ENCODE results near the gene PCSK5. TPM values are rescaled to one million over a fixed set of nuclear protein-coding genes. Genes with fewer than 3 reads are reported as not detected.
"Not testable (repeated sequence)": the region's sequence is repeated elsewhere in the genome, so short reads cannot be mapped to it uniquely, and the experiment has no call there.

Gene PCSK5
- total RNA-seq, 2 donors from 2014 or later, result 56.5 to 79.8 TPM

- ATAC-seq (no peak), DNase-seq (no peak)
- intact Hi-C loops (cut with DNase I, micrococcal nuclease), result no loop called here
Observed at GRCh38 chr9:75880618-75881017, 9.9 kb upstream of the PCSK5 start.

GRCh38 chr9:75881761-75882160 is 8.7 kb upstream of the PCSK5 start:
- intact Hi-C loops (cut with DNase I, micrococcal nuclease), result no loop called here
- DNase-seq (no peak), ATAC-seq (no peak)

GRCh38 chr9:75885652-75886051 is 4.8 kb upstream of the PCSK5 start:
- DNase-seq, result no peak
- no peak for ATAC-seq
- intact Hi-C loops (cut with DNase I, micrococcal nuclease), result no loop called here

GRCh38 chr9:75889577-75889976 is 896 bp upstream of the PCSK5 start:
- DNase-seq (peak; percentile 53 to 62), ATAC-seq (peak; percentile 32)
- intact Hi-C loops (cut with DNase I, micrococcal nuclease), result no loop called here

GRCh38 chr9:75889977-75890471 is 449 bp upstream of the PCSK5 start:
- DNase-seq (peak; percentile 46 to 57), ATAC-seq (peak; percentile 29)
- intact Hi-C loops (cut with DNase I, micrococcal nuclease), result no loop called here

GRCh38 chr9:75891277-75891741 is 836 bp downstream of the PCSK5 start:
- intact Hi-C loops (cut with DNase I, micrococcal nuclease), result no loop called here
- DNase-seq (peak; percentile 58 to 61), ATAC-seq (peak; percentile 28)

GRCh38 chr9:75891771-75892215 is 1.3 kb downstream of the PCSK5 start:
- DNase-seq (peak in 1 of 2 donors; percentile 35), ATAC-seq (no peak)
- intact Hi-C loops (cut with DNase I, micrococcal nuclease), result no loop called here

GRCh38 chr9:75892216-75892911 is 1.9 kb downstream of the PCSK5 start:
- intact Hi-C loops (cut with DNase I, micrococcal nuclease), result no loop called here
- ATAC-seq, result peak; percentile 51
- DNase-seq, result peak; percentile 58 to 65

GRCh38 chr9:75893106-75893505 is 2.6 kb downstream of the PCSK5 start:
- no peak for DNase-seq
- no peak for ATAC-seq
- intact Hi-C loops (cut with DNase I, micrococcal nuclease), result no loop called here

- intact Hi-C loops (cut with DNase I, micrococcal nuclease), result no loop called here
- DNase-seq (no peak), ATAC-seq (no peak)
Observed at GRCh38 chr9:75894566-75894965, 4.1 kb downstream of the PCSK5 start.

- ATAC-seq (no peak), DNase-seq (no peak)
- intact Hi-C loops (cut with DNase I, micrococcal nuclease), result no loop called here
Observed at GRCh38 chr9:75895112-75895511, 4.6 kb downstream of the PCSK5 start.

- intact Hi-C loops (cut with DNase I, micrococcal nuclease), result no loop called here
- ATAC-seq (no peak), DNase-seq (no peak)
Observed at GRCh38 chr9:75896193-75896592, 5.7 kb downstream of the PCSK5 start.

GRCh38 chr9:75900893-75901524 is 10.5 kb downstream of the PCSK5 start:
- ATAC-seq, result peak; percentile 83
- intact Hi-C loops (cut with DNase I, micrococcal nuclease), result loop anchor here in 1 of 2 donors (10.0 kb wide), 1 partner anchor 264 kb away; no protein-coding TSS in a partner anchor
- DNase-seq, result not testable (repeated sequence)

GRCh38 chr9:75903785-75904360 is 13.4 kb downstream of the PCSK5 start:
- DNase-seq (no peak), ATAC-seq (no peak)
- intact Hi-C loops (cut with DNase I, micrococcal nuclease), result loop anchor here in 1 of 2 donors (10.0 kb wide), 1 partner anchor 261 kb away; no protein-coding TSS in a partner anchor

GRCh38 chr9:75904364-75904763 is 13.9 kb downstream of the PCSK5 start:
- intact Hi-C loops (cut with DNase I, micrococcal nuclease), result loop anchor here in 1 of 2 donors (10.0 kb wide), 1 partner anchor 260 kb away; no protein-coding TSS in a partner anchor
- DNase-seq, result no peak
- no peak for ATAC-seq

GRCh38 chr9:75906531-75906930 is 16.1 kb downstream of the PCSK5 start:
- intact Hi-C loops (cut with DNase I, micrococcal nuclease), result loop anchor here in 1 of 2 donors (10.0 kb wide), 1 partner anchor 258 kb away; no protein-coding TSS in a partner anchor
- DNase-seq (no peak), ATAC-seq (peak; percentile 69)

GRCh38 chr9:75907329-75907728 is 16.9 kb downstream of the PCSK5 start:
- DNase-seq (no peak), ATAC-seq (peak; percentile 78)
- intact Hi-C loops (cut with DNase I, micrococcal nuclease), result loop anchor here in 1 of 2 donors (10.0 kb wide), 1 partner anchor 257 kb away; no protein-coding TSS in a partner anchor

- intact Hi-C loops (cut with DNase I, micrococcal nuclease), result loop anchor here in 1 of 2 donors (10.0 kb wide), 1 partner anchor 257 kb away; no protein-coding TSS in a partner anchor
- DNase-seq (no peak), ATAC-seq (peak; percentile 68)
Observed at GRCh38 chr9:75907923-75908322, 17.4 kb downstream of the PCSK5 start.

- DNase-seq (no peak), ATAC-seq (no peak)
- intact Hi-C loops (cut with DNase I, micrococcal nuclease), result loop anchor here in 1 of 2 donors (10.0 kb wide), 1 partner anchor 255 kb away; no protein-coding TSS in a partner anchor
Observed at GRCh38 chr9:75909776-75910175, 19.3 kb downstream of the PCSK5 start.

Measured in left colon (tissue), 2 donors.